Bronchial epithelial cell (primary cell): ENCODE data around the gene CD276. TPM values are rescaled to one million over a fixed set of nuclear protein-coding genes. Genes with fewer than 3 reads are reported as not detected.
A peak's percentile ranks its signal among the peaks of the same experiment; 100 is the strongest.
"Not testable (repeated sequence)": the region's sequence is repeated elsewhere in the genome, so short reads cannot be mapped to it uniquely, and the experiment has no call there.

Experiments used
- DNase-seq: peaks from one replicate; pipeline ENCODE4 v3.0.0-alpha.2; 2010; ENCODE audit warnings: low read depth
- FAIRE-seq: peaks from 2 replicates; lab custom pipeline; 2011; peaks lifted over from hg19 to GRCh38; lab: Jason Lieb, UNC
- H3K27me3 ChIP-seq: 2 replicates; pipeline ENCODE4 v1.5.1; 2011; ENCODE audit warnings: low read length; ENCODE audit not compliant: control insufficient read depth, insufficient read depth
- H3K36me3 ChIP-seq: 2 replicates; pipeline ENCODE4 v1.5.1; 2011; ENCODE audit warnings: low read length; ENCODE audit not compliant: control insufficient read depth, insufficient read depth
- H3K4me3 ChIP-seq: 2 replicates; pipeline ENCODE4 v1.5.1; 2011; ENCODE audit warnings: mild to moderate bottlenecking, low read depth, low read length, control low read depth
- CTCF ChIP-seq: IDR thresholded peaks from 2 replicates; pipeline ENCODE4 v1.5.1; 2011; ENCODE audit warnings: mild to moderate bottlenecking, moderate library complexity, low read length, control low read depth, inconsistent platforms; ENCODE audit not compliant: insufficient read depth, severe bottlenecking
- total RNA-seq: library from RNA; depleted of rRNA; stranded (reverse); fragments of >200 nt; gene quantifications from 2 replicates; pipeline ENCODE4 v1.2.1, GENCODE V29; 2014

CD276 gene
- total RNA-seq, 1 donor from 2014 or later, result 21.9 TPM

GRCh38 chr15:73695773-73696640 lies 11.8 kb downstream of the CD276 start:
- peaks cover 2% of the 10 kb centered on the region for H3K36me3 ChIP-seq
- H3K27me3 ChIP-seq, result no peaks in the 10 kb centered on the region
- H3K4me3 ChIP-seq, result no peak overlapping the region
- FAIRE-seq, result no peak
- TF ChIP-seq CTCF, result no peak
- DNase-seq, result peak; percentile 16

DNA sequence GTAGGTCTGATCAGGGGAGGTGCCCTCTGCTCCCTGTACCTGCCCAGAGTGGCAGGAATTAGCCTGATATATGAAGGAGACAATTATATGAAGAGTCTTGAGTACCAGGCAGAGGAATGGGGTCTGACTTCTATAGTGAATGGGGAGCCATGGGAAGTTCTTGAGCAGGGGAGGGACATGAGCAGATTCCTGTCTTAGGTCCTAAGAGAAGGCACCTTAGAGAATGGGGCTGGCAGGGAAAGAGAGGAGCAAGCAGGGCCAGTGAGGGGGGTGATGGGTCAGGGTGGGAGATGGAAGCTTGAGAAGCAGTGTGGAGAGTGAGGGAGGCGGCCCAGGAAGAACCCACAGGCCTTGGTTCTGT lies 12.4 kb downstream of the CD276 start:
- TF ChIP-seq CTCF, result no peak
- peaks cover 2% of the 10 kb centered on the region for H3K36me3 ChIP-seq
- H3K4me3 ChIP-seq, result no peak overlapping the region
- FAIRE-seq (no peak), DNase-seq (no peak)
- H3K27me3 ChIP-seq, result no peaks in the 10 kb centered on the region

GRCh38 chr15:73697033-73697467 lies 12.9 kb downstream of the CD276 start:
- no peak for TF ChIP-seq CTCF
- FAIRE-seq, result no peak

DNA sequence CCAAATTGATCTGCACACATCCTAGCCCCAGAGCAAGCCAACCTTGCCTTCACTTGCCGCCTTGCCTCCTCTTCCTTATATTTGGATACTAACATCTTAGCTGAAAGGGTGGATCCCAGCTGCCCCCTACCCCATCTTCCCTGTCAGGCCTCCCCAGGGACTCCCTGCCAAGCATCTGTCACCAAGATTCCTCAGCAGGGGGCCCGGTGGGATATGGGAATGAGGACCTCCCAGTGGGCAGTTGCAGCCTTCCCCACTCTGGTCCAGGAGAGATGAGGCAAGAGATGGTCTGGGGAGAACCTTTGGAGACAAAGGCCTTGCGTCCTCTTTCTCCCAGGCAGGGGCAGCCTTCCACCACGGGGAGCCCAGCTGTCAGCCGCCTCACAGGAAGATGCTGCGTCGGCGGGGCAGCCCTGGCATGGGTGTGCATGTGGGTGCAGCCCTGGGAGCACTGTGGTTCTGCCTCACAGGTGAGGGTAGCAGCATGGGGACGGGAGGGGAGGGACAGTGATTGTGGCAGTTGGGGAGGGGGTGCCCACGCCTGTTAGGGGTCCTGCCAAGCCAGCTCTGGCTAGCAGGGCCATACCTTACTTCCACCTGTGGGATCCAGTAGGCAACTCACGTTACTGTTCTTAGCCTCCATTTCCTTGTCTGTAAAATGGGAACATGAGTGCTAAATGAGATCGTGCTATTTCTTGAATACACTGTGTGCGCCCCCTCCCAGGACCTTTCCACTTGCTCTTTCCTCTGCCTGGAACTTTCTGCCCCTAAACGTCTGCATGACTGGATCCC lies 15.3 kb downstream of the CD276 start:
- FAIRE-seq, result no peak
- TF ChIP-seq CTCF, result no peak
- H3K4me3 ChIP-seq, result no peak overlapping the region
- no peak for DNase-seq
- H3K36me3 ChIP-seq, result peaks cover 2% of the 10 kb centered on the region
- H3K27me3 ChIP-seq, result no peaks in the 10 kb centered on the region

More at GRCh38 chr15:73697033-73697467, 12.9 kb downstream of the CD276 start:
- H3K27me3 ChIP-seq, result no peaks in the 10 kb centered on the region
- H3K4me3 ChIP-seq, result no peak overlapping the region
- H3K36me3 ChIP-seq, result peaks cover 2% of the 10 kb centered on the region
- peak; percentile 88 for DNase-seq

GRCh38 chr15:73700041-73700842 lies 16.1 kb downstream of the CD276 start:
- H3K4me3 ChIP-seq, result no peak overlapping the region
- peak; percentile 92 for TF ChIP-seq CTCF
- DNase-seq (peak; percentile 57), FAIRE-seq (no peak)
- peaks cover 2% of the 10 kb centered on the region for H3K36me3 ChIP-seq
- no peaks in the 10 kb centered on the region for H3K27me3 ChIP-seq

DNA sequence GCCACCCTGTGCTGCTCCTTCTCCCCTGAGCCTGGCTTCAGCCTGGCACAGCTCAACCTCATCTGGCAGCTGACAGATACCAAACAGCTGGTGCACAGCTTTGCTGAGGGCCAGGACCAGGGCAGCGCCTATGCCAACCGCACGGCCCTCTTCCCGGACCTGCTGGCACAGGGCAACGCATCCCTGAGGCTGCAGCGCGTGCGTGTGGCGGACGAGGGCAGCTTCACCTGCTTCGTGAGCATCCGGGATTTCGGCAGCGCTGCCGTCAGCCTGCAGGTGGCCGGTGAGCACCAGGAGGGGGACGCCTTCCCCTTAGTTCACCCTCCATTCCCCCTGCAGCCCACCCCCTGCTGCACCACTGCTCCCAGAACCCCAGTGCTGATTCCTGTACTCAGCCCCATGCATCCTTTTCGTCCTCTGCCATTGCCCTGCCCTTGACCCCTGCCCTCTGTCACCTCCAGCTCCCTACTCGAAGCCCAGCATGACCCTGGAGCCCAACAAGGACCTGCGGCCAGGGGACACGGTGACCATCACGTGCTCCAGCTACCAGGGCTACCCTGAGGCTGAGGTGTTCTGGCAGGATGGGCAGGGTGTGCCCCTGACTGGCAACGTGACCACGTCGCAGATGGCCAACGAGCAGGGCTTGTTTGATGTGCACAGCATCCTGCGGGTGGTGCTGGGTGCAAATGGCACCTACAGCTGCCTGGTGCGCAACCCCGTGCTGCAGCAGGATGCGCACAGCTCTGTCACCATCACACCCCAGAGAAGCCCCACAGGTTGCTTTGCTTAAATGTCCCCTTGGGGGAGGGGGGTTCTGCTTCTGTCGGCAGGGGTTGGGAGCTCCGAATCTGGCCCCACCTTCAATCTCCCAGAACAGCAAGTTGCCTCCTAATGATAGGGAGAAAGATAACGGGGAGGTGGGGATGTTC lies 18.4 kb downstream of the CD276 start:
- H3K4me3 ChIP-seq, H3K27me3 ChIP-seq, H3K36me3 ChIP-seq, DNase-seq: not testable (repeated sequence)
- peak; percentile 28 for FAIRE-seq

DNA sequence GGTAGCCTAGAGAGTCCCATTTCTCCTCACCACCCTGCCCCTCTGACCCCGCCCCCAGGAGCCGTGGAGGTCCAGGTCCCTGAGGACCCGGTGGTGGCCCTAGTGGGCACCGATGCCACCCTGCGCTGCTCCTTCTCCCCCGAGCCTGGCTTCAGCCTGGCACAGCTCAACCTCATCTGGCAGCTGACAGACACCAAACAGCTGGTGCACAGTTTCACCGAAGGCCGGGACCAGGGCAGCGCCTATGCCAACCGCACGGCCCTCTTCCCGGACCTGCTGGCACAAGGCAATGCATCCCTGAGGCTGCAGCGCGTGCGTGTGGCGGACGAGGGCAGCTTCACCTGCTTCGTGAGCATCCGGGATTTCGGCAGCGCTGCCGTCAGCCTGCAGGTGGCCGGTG lies 19.4 kb downstream of the CD276 start:
- H3K27me3 ChIP-seq, FAIRE-seq, H3K4me3 ChIP-seq, H3K36me3 ChIP-seq, DNase-seq: not testable (repeated sequence)
